HEK293T (cell line): ENCODE data around the gene CRHR1.
A peak's percentile ranks its signal among the peaks of the same experiment; 100 is the strongest.

Experiments
- CTCF ChIA-PET: fragments of 350-600 bp; formaldehyde crosslinking; extraction: SDS; loops from one replicate; lab custom pipeline; 2021; ENCODE audit warnings: antibody characterized with exemption, inconsistent platforms; lab: Yijun Ruan, JAX
- POLR2A ChIA-PET: fragments of 350-600 bp; formaldehyde crosslinking; extraction: SDS; loops from one replicate; lab custom pipeline; 2020; ENCODE audit warnings: antibody characterized with exemption, inconsistent platforms; lab: Yijun Ruan, JAX
- DNase-seq: peaks from one replicate; pipeline ENCODE4 v3.0.0; 2012; ENCODE audit warnings: mixed read lengths; ENCODE audit errors: extremely low spot score
- ARNT ChIP-seq: fragments of 450-650 bp; IDR thresholded peaks from 2 replicates; pipeline ENCODE4 v1.6.1; 2017; ENCODE audit warnings: mild to moderate bottlenecking
- BHLHE40 ChIP-seq: fragments of 450-650 bp; IDR thresholded peaks from 2 replicates; pipeline ENCODE4 v1.6.1; 2016; ENCODE audit warnings: mild to moderate bottlenecking, moderate library complexity, borderline replicate concordance
- CTBP1 ChIP-seq: fragments of 450-650 bp; IDR thresholded peaks from 2 replicates; pipeline ENCODE4 v1.6.1; 2016; ENCODE audit warnings: borderline replicate concordance
- ELF4 ChIP-seq: fragments of 450-650 bp; IDR thresholded peaks from 2 replicates; pipeline ENCODE4 v1.6.1; 2017; ENCODE audit warnings: antibody characterized with exemption
- FOXA1 ChIP-seq: fragments of 450-650 bp; IDR thresholded peaks from 2 replicates; pipeline ENCODE4 v1.6.1; 2016; ENCODE audit warnings: mild to moderate bottlenecking
- FOXK2 ChIP-seq: fragments of 450-650 bp; IDR thresholded peaks from 2 replicates; pipeline ENCODE4 v1.6.1; 2016; ENCODE audit warnings: mild to moderate bottlenecking
- FOXM1 ChIP-seq: fragments of 450-650 bp; IDR thresholded peaks from 2 replicates; pipeline ENCODE4 v1.6.1; 2017; ENCODE audit warnings: mild to moderate bottlenecking, borderline replicate concordance
- HDGF ChIP-seq: fragments of 450-650 bp; IDR thresholded peaks from 2 replicates; pipeline ENCODE4 v1.6.1; 2017; ENCODE audit warnings: antibody characterized with exemption, borderline replicate concordance
- L3MBTL2 ChIP-seq: fragments of 450-650 bp; conservative IDR thresholded peaks from 2 replicates; pipeline ENCODE4 v1.6.1; 2016; ENCODE audit warnings: mild to moderate bottlenecking
- LEF1 ChIP-seq: fragments of 450-650 bp; IDR thresholded peaks from 2 replicates; pipeline ENCODE4 v1.6.1; 2017; ENCODE audit warnings: mild to moderate bottlenecking, borderline replicate concordance
- NFRKB ChIP-seq: fragments of 450-650 bp; IDR thresholded peaks from 2 replicates; pipeline ENCODE4 v1.6.1; 2016; ENCODE audit warnings: mild to moderate bottlenecking, moderate library complexity
- SP1 ChIP-seq: fragments of 450-650 bp; IDR thresholded peaks from 2 replicates; pipeline ENCODE4 v1.6.1; 2017
- SUZ12 ChIP-seq: fragments of 450-650 bp; IDR thresholded peaks from 2 replicates; pipeline ENCODE4 v1.6.1; 2016; ENCODE audit warnings: mild to moderate bottlenecking
- TARDBP ChIP-seq: fragments of 450-650 bp; IDR thresholded peaks from 2 replicates; pipeline ENCODE4 v1.6.1; 2016
- ZNF384 ChIP-seq: fragments of 450-650 bp; IDR thresholded peaks from 2 replicates; pipeline ENCODE4 v1.6.1; 2016
- TF ChIP-seq, protein P1 (sequence below): fragments of 450-650 bp; IDR thresholded peaks from 2 replicates; pipeline ENCODE4 v1.6.1; 2016

The CRHR1 gene

DNA sequence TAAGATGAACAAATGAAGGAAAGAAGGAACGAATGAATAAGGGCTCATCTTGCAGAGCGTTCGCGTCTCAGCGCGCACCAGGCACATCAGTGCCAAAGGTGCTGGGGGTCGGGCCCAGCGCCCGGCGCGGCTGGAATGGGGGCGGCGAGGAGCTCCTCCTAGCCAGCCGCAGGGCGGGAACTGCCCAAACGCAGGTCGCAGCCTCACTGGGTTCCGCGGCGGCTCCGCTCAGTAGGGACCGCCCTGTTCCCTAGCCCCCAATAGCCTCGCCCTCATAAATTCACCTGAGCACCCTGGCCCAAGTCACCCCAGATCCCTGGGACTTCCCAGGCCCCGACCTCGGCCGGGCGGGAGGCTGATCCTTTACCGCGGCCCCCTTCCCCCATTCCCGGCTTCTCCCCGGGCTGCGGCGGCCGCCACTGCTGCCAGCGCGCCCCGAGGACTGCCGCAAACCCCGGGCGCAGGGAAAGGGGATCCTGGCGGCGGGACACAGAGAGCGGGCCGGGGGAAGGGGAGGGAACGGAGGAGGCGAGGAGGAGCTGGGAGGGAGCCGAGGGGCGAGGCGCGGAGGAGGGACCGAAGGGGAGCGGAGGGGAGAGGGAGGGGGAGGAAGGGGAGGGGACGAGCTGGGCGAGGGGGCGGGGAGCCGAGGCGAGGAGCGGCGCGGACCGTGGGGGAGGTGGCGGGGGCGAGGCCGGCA lies 377 bp upstream of the CRHR1 start:
- CTCF ChIA-PET, result interaction anchor here (0.6 to 3.5 kb wide), 27 partner anchors 9 to 400 kb away, joined by 3 to 38 read pairs (median 3); no protein-coding TSS in a partner anchor
- POLR2A ChIA-PET, result interaction anchor here (0.6 to 1.4 kb wide), 6 partner anchors 8 to 141 kb away, joined by 3 to 5 read pairs (median 4); no protein-coding TSS in a partner anchor
- TF ChIP-seq LEF1 (no peak), CTBP1 (no peak), SUZ12 (no peak), ELF4 (no peak), L3MBTL2 (no peak; the same call in 1 of the 2 replicates), HDGF (no peak), FOXK2 (no peak), NFRKB (no peak), FOXA1 (no peak), BHLHE40 (no peak), SP1 (no peak), TARDBP (no peak), FOXM1 (no peak), ARNT (no peak), ZNF384 (no peak)
- TF ChIP-seq, protein P1, sequence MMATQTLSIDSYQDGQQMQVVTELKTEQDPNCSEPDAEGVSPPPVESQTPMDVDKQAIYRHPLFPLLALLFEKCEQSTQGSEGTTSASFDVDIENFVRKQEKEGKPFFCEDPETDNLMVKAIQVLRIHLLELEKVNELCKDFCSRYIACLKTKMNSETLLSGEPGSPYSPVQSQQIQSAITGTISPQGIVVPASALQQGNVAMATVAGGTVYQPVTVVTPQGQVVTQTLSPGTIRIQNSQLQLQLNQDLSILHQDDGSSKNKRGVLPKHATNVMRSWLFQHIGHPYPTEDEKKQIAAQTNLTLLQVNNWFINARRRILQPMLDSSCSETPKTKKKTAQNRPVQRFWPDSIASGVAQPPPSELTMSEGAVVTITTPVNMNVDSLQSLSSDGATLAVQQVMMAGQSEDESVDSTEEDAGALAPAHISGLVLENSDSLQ, result no peak
- peak; percentile 70 for DNase-seq

DNA sequence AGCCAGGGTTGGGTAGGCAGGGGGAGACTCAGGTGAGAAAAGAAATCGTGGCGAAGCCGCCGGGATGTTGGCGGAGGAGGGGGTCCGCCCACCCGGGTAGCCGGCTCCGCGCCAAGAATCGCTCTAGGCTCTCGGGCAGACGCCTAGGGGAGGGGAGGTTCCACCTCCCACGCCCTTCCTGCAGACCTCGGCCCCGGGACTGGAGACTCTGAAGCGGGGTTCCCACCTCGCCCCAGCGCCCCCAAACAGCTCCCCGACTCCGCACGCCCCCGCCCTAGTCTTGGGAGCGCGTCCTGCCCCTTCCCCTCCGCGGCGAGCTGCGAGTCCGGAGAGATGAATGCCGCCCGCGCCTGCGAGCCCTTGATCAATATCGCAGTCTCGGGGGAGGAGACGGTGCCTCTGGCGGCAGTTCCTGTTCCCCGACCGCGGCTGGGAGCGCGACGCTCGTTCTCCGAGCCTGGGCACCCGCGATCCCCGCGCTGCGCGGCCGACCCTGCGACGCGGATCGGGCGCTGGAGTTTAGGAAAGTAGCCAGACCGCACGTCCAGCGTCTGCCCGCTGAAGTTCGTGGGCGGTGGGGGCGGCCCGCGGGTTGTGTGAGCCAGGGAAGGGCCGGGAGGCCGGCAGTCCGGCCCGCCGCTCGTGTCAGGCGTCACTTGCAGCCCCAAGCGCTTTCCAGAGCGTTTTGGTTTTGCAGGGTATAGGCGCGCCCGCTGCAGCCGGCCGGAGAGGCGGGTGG lies 790 bp downstream of the CRHR1 start:
- TF ChIP-seq L3MBTL2 (peak; percentile 17; the same call in 1 of the 2 replicates), CTBP1 (no peak)
- DNase-seq, result peak; percentile 60
- ChIA-PET POLR2A (no interaction called here), CTCF (interaction anchor here (3.5 kb wide), 1 partner anchor 11 kb away, joined by 15 read pairs; no protein-coding TSS in a partner anchor)

DNA sequence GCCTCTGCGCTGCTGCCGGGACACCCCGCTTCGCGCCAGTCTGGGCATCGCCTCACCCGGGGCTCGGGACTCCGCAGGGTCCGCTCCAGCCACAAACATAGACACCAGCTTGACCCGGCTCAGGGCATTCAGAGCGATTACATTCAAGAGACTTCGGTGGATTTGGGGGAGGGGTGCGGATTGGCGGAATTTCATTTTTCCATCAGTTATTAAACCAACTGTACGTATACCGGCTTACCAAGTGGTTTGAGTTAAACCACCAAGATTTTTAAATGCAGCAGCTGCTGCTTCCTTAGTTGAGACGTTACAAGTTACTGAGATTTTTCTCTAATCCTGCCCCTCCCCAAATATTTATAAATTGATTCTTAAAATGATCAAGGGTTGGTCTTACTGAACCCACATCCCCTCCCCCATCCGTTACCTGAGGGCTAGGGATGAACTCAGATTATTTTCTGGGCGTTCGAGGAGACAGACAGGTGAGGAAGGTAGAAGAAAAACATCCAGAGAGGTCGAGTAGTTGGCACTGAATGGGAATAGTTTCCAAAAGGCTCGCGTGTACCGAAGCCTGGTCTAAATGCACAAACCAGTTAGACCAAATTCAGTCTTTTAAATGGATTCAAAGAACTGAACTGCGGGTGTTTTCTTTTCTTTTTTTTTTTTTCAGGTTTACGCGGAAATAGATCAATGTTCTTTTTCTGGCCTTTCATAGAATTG lies 1.5 kb downstream of the CRHR1 start:
- CTCF ChIA-PET, result no interaction called here
- POLR2A ChIA-PET, result no interaction called here
- DNase-seq, result no peak
- no peak for TF ChIP-seq NFRKB
- TF ChIP-seq FOXA1, result no peak
- no peak for TF ChIP-seq ELF4
- TF ChIP-seq SUZ12, result no peak
- TF ChIP-seq CTBP1, result no peak
- TF ChIP-seq LEF1, result no peak
- no peak for TF ChIP-seq FOXK2
- no peak for TF ChIP-seq FOXM1
- no peak for TF ChIP-seq TARDBP
- TF ChIP-seq ZNF384, result no peak

DNA sequence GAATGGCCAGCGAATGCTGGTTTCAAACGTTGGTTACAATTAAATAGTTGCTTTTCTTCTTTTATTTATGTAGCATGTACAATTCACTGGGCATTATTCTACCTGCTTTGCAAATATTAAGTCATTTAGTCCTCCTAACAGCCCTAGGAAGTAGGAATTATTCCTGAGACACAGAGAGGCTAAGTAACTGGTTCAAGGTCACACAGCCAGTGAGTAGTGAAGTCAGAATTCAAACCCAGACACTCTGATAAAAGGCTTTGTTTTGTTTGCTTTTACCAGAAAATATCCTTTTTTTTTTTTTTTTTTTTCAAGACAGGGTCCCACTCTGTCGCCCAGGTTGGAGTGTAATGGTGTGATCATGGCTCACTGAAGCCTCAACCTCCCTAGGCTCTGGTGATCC lies 2.2 kb downstream of the CRHR1 start:
- TF ChIP-seq BHLHE40, result no peak
- no peak for TF ChIP-seq ZNF384
- no peak for TF ChIP-seq L3MBTL2
- no peak for TF ChIP-seq FOXK2
- TF ChIP-seq LEF1, result no peak
- TF ChIP-seq CTBP1, result no peak
- TF ChIP-seq SP1, result no peak
- TF ChIP-seq FOXA1, result no peak
- TF ChIP-seq ELF4, result no peak
- no peak for TF ChIP-seq FOXM1
- TF ChIP-seq NFRKB, result no peak
- TF ChIP-seq TARDBP, result no peak
- TF ChIP-seq ARNT, result no peak
- TF ChIP-seq HDGF, result no peak
- no peak for TF ChIP-seq SUZ12
- ChIA-PET POLR2A (no interaction called here), CTCF (no interaction called here)
- no peak for DNase-seq

DNA sequence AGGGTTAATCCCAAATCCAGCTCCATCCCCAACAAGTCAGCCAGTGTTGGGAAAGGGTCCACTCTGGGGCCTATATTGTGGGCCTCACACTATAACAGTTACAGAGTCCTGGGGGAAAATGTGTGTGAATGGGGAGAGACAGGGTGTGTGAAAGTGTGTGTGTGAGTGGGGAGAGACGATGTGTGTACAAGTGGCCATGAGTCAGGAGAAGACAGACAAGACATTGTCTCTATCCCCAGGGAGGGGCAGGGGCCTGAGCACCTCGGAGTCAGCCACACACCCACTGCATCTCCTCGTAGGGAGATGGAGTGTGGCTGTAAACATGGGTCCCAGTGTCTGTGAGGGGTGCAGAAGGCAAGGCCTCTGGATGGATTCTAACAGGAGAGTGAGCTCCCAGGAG lies 2.9 kb downstream of the CRHR1 start:
- ChIA-PET CTCF (interaction anchor here (0.8 kb wide), 1 partner anchor 44 kb away, joined by 3 read pairs; no protein-coding TSS in a partner anchor), POLR2A (no interaction called here)
- no peak for TF ChIP-seq ARNT
- TF ChIP-seq FOXA1, result no peak
- TF ChIP-seq SUZ12, result no peak
- no peak for TF ChIP-seq FOXK2
- TF ChIP-seq ZNF384, result no peak
- no peak for TF ChIP-seq L3MBTL2
- TF ChIP-seq CTBP1, result no peak
- no peak for DNase-seq

DNA sequence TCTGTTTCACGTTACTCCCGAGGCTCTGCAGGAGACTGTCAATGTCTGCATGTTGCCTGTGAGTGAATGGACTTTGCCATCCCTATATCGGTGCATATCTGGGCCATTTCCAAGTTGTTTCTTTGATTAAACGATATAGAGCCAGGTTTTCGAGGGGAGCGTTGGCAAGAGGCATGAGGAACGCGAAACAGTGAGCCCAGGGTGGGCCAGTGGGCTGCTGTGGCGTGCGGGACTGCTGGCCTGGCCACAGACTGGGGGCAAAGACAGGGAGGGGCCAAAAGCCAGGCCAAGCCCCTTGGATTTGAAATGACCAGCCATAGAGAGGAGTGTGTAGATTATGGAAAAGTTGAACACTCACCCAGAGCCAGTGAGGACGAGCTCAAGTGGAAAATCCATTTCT lies 3.5 kb downstream of the CRHR1 start:
- POLR2A ChIA-PET, result no interaction called here
- no peak for DNase-seq
- CTCF ChIA-PET, result no interaction called here
- TF ChIP-seq ZNF384 (no peak), ARNT (no peak)

DNA sequence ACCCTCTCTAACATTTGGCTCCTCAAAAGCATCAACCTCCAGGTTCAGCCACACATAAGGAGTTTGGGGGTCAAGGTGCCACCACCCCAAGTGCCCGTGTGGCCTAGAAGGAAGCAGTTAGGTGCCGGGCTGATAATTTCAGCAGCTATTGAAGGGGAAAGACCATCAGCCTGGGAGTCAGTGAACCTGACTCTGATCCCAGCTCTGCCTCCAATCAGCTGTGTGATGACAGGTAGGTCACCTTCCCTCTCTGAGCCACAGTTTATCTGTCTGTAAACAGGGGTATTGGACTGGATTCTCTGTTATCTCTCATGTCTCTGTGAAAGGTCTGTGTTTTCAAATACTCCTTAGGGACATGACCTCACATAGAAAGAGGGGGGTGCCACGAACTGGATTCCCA lies 3.9 kb downstream of the CRHR1 start:
- ChIA-PET CTCF (interaction anchor here (0.6 kb wide), 1 partner anchor 41 kb away, joined by 4 read pairs; no protein-coding TSS in a partner anchor), POLR2A (no interaction called here)
- TF ChIP-seq TARDBP (no peak), FOXA1 (no peak), L3MBTL2 (no peak), LEF1 (no peak), BHLHE40 (no peak), ARNT (no peak), ZNF384 (no peak), SP1 (no peak)
- TF ChIP-seq, protein P1, result no peak
- no peak for DNase-seq
